ENCODE measurements around the gene CPNE2. TPM values are rescaled to one million over a fixed set of nuclear protein-coding genes. Genes with fewer than 3 reads are reported as not detected.

Gene CPNE2
- polyA plus RNA-seq, 4 donors = 33.2 to 50.3 (median 38.2) TPM

DNA sequence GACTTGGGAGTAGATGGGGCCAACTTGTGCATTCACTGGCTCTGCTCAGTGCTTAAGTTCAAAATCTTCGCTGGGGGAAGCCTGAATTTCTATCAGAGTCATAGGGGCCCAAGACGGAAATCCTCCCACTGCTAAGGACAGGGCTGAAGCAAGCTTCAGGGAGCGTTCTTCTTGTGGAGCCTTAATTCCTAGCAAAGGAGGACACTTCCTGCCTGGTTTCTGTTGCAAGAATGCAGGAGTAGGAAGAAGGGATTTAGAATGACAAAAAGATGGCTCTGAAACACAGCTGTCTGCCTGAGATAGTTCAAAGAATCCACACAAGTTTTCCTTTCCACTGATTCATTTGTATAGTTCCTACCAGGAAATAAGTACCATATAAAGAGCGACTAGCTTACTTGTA lies 67.1 kb downstream of the CPNE2 start:
- DNase-seq (ENCODE audit: low read depth in 4 of 4, low spot score in 3 of 4) = no peak

DNA sequence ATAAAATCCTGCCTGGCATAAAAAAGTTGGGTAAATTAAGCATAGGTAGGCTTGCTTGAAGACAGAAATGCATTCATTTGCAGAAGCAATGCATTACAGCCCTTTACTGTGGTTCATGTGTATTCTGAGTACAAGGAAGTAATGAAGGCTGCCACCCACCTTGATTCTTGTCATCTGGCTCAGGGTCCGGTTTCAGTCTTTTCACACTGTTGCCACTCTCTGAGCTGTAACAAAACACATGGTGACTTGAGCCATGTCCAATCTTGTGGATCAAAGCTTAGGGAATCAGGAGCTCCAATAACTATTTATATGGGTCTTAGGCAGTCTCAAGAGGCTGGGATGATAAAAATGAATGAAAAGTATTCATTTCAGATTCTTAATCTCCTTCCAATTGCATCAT lies 71.5 kb downstream of the CPNE2 start:
- DNase-seq (ENCODE audit: low read depth in 4 of 4, low spot score in 3 of 4) = no peak

DNA sequence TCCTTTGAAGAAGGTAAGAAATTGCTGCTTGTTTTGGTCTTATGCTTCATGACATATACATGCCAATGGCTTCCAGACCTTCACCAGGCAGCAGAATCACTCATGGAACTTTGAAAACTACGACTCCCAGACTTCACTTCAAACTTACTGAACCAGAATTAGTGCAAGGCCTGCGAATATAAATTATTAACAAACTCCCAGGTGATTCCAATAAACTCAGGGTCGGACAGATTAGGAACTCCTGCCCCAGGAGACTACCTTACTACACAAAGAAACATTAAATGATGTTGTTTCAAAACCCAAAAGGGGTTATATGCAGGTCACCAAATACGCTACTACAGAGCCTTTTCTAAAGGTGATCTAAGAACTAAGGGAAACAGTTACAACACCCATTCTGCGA lies 73.1 kb downstream of the CPNE2 start:
- DNase-seq (ENCODE audit: low read depth in 4 of 4, low spot score in 3 of 4) = no peak

DNA sequence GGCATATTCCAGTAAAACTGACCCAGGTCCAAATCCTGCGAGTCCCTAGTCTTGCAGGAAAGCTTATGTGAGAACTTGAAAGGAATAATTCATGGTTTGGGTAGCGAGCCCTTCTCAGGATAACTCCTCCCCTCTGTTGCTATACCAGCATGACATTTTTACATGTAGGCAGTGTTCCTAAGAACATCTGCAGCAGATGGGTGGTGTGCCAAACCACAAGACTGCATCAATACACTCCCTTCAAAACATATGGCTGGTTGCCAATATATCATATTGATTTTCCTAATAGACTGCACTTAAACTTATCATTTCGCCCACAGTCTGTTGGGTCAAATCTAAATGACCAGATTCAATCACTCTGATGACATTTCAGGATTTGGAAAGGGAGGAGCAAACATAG lies 73.6 kb downstream of the CPNE2 start:
- DNase-seq (ENCODE audit: low read depth in 4 of 4, low spot score in 3 of 4) = no peak

- DNase-seq (ENCODE audit: low read depth in 4 of 4, low spot score in 3 of 4) = no peak
Measured at GRCh38 chr16:57166451-57166850, 74.1 kb downstream of the CPNE2 start.

GRCh38 chr16:57166951-57167350 lies 74.6 kb downstream of the CPNE2 start:
- DNase-seq (ENCODE audit: low read depth in 4 of 4, low spot score in 3 of 4) = no peak

GRCh38 chr16:57167538-57167937 lies 75.2 kb downstream of the CPNE2 start:
- DNase-seq (ENCODE audit: low read depth in 4 of 4, low spot score in 3 of 4) = no peak

DNA sequence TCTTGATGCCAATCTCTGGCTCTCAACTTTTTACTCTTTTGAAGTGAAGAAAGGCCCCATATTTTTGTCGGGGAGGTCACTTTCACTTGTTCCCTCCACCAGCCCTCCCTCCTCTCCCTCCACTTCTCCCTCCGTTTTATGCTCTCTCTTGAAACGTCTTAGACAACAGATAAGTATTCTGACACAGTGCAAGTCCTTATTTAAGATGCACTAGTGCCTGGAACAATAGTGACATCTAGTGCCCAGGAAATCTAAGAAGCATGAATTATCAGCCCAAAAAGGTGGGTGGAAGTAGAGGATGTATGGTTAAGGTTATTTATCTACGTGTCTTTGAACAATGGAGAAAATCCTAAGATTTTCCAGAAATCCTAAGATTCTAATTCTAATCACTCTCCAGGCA lies 75.6 kb downstream of the CPNE2 start:
- DNase-seq (ENCODE audit: low read depth in 4 of 4, low spot score in 3 of 4) = peak in 1 of 4 donors; percentile 48

GRCh38 chr16:57169327-57169726 lies 76.9 kb downstream of the CPNE2 start:
- DNase-seq (ENCODE audit: low read depth in 4 of 4, low spot score in 3 of 4) = no peak

- DNase-seq (ENCODE audit: low read depth in 4 of 4, low spot score in 3 of 4) = no peak
Measured at GRCh38 chr16:57172721-57173290, 80.4 kb downstream of the CPNE2 start.

GRCh38 chr16:57175896-57176295 lies 83.5 kb downstream of the CPNE2 start:
- no peak for DNase-seq (ENCODE audit: low read depth in 4 of 4, low spot score in 3 of 4)

- DNase-seq (ENCODE audit: low read depth in 4 of 4, low spot score in 3 of 4) = no peak
Measured at GRCh38 chr16:57178196-57178595, 85.8 kb downstream of the CPNE2 start.

GRCh38 chr16:57178793-57179212 lies 86.4 kb downstream of the CPNE2 start:
- DNase-seq (ENCODE audit: low read depth in 4 of 4, low spot score in 3 of 4) = no peak

DNA sequence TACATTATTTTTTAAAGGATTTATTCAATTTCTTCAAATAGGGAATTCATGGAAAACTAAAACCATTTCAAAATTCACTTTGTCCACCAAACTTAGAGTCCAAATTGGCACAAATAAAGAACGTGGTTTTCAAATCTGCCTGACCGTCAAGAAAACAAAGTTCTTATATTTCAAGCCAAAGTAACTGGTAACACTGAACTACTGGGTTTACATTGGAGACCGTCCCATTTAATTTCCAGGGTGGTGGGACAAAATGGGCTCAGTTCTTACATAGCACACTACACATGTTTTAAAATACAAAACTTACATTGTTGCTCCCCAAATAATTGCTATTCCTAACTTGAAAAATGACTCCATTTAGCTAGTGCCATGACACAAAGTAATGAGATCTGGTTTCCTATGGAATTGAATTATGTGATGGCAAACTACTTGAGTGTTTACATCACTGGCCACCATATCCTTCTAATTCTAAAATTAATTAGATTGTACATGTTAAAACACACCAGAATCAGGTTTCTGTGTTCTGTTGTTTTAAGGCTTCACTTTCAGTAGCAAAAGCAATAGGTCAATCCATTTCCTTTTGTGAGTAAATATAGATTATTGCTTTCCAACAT lies 86.9 kb downstream of the CPNE2 start:
- no peak for DNase-seq (ENCODE audit: low read depth in 4 of 4, low spot score in 3 of 4)

DNA sequence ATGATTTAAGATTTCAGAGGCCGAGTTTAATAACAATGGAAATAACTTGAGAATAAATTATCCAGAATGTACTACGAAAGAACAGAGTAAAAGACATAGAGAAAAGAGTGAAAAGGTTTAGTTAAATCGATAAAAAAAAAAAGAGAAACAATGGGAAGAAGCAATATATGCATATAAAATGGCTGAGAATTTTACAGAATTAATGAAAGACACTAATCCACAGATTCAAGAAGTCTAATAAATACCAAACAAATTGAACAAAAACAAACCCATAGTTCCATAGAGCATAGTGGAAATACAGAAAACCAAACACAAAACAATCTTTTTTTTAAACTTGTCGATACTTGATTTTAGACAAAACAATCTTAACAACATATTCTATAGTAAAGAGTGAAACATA lies 91.7 kb downstream of the CPNE2 start:
- DNase-seq (ENCODE audit: low read depth in 4 of 4, low spot score in 3 of 4) = no peak

DNA sequence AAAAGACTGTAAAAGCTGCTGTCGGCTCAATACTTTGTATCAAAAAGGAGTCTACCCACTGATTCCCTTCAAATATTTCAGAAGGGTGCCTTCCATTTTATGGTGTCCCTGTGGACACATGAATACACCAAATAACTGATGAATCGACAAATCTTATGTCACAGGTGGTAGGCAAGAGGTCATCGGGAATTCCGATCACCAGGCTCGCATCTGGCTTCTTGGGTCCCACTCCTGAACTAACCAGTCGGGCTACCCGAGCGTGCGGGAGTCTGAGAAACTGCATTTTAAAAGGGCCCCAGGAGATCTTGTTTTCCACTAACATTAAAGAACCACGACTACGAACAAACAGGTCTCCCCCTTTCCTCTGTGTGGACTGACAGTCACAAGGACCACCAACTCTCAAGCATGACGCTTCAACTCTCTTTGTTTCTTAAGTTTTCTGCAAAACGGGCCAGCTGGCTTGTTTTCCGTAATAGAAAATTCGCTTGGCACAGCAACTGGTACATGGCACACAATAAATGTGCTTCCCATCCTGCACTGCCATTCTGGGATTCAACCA lies 92.6 kb downstream of the CPNE2 start:
- DNase-seq (ENCODE audit: low read depth in 4 of 4, low spot score in 3 of 4) = no peak

GRCh38 chr16:57185446-57185944 lies 93.1 kb downstream of the CPNE2 start:
- no peak for DNase-seq (ENCODE audit: low read depth in 4 of 4, low spot score in 3 of 4)

GRCh38 chr16:57185945-57186871 lies 93.8 kb downstream of the CPNE2 start, which contains the start of the genes PSME3IP1 and RSPRY1:
Gene PSME3IP1, minus strand, starts transcription at chr16:57186039. Its CDS starts 12,185 bp downstream, at chr16:57173854.
Gene RSPRY1, plus strand, starts transcription at chr16:57186329. Its CDS starts 18,330 bp downstream, at chr16:57204659.
- peak; percentile 99 for DNase-seq (ENCODE audit: low read depth in 4 of 4, low spot score in 3 of 4)

GRCh38 chr16:57186872-57187854 lies 94.8 kb downstream of the CPNE2 start:
- DNase-seq (ENCODE audit: low read depth in 4 of 4, low spot score in 3 of 4) = no peak
